Skin of body (tissue), 2 donors: Measurements from ENCODE around the gene XIRP2. TPM values are rescaled to one million over a fixed set of nuclear protein-coding genes. Genes with fewer than 3 reads are reported as not detected.
"Not testable (repeated sequence)": the region's sequence is repeated elsewhere in the genome, so short reads cannot be mapped to it uniquely, and the experiment has no call there.

Experiments used
- DNase-seq: peaks from one replicate; lab custom pipeline; 2025; lab: John Stamatoyannopoulos, UW
- total RNA-seq: library from RNA; depleted of rRNA; stranded (reverse); fragments of >200 nt; gene quantifications from one replicate; pipeline ENCODE4 v1.2.3, GENCODE V29; 2014

Gene XIRP2
- total RNA-seq, 1 donor from 2014 or later: 20.7 TPM

DNA sequence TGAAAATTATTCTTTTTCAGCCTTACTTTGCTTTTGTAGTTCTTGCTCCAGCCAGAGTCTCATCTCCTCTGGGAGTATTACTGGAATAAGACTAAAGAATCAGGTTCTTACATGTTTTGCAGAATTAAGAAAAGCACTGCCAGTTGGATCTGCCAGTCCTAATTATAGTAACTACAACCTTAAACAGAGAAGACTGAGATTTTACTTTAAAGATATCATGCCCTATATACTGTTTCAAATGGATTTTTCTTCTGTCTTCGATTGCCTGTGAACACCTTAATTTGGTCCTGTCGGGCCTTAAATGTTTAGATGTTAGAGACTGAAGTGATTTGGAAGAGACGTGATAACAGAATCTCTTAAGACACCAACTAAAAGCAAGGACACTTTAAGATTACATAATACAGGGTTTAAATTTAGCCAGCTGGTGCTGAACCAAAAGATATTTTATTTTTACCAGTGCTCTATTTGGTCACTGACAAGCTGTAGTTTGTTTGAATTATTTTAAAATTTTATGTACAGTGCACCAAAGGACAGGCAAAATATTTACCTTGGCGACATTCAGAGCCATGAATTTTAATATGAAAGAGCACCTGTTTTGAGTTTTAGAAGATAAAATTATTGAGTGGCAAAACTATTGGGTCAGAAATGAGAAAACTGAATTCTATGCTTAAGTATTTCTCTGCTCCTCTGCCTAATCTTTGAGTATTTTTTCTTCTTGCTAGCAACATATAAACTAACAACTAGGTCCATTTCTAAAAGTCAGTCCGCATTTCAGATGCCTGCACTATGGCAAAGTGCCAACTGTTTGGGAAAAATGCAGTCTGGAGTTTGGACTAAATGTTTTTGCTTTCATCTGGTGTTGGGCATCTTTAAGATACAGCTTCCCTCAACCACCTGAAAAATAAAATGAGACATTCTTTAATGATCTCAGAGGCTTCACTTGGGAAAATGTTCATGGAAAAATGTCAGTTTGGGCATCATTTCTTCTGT is 300.0 kb downstream of the XIRP2 start:
- no peak for DNase-seq

- DNase-seq: no peak
Measured at GRCh38 chr2:167190053-167190452, 301.8 kb downstream of the XIRP2 start.

DNA sequence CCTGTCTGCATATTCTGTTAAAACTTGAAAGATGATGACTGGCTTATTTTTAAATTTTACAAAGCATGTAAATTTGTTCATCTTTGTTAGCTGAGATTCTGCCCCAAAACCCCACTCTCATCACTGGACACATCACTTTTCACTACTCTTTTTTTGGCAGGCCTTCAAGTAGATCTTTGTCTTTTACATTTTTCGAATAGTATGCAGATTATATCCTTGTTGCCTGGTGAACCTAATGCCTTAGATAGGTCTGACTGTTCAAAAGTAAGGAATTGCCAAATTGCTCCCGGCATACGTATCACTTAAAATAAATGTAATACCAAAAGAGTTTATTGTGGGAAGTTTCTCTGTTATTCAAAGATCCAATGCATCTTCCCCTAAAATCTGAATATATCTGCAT is 303.3 kb downstream of the XIRP2 start:
- DNase-seq: no peak

GRCh38 chr2:167192833-167193232 is 304.6 kb downstream of the XIRP2 start:
- DNase-seq: no peak

DNA sequence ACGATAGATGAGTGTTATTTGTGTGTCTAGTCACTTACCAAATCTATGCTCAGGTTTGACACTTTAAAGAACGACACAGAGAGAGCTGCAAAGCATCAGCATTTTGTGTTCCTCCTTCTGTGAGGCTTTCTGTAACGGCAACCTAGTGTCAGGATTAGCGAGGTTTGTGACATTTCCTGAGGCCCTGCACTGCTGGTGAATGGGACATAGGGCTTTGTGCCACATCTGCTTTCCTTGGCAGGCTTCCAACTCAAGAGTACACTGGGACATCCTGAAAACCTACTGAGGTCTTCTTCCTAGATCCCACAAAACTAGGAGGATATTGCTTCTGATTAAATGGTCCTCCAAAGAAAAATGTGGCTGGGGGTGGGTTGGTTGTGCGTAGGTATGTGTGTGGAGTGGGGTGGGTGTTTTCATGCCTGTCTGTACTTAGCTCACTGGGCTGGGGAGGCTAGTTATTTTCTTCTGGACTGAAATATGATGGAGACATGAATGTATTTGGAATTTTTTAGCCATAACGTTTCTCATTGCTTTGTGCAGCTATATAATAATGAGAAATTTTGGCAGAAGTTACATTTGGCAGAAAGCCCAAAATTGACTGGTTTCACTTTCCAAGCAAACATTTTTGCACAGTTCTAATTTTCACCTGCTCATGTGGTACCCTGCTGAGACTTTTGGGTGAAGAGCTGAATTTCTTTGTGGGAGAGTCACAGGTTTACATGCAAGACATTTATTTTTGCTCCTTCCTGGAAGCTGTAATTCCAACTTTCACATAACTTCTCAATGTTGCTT is 308.4 kb downstream of the XIRP2 start:
- DNase-seq: peak; percentile 39

DNA sequence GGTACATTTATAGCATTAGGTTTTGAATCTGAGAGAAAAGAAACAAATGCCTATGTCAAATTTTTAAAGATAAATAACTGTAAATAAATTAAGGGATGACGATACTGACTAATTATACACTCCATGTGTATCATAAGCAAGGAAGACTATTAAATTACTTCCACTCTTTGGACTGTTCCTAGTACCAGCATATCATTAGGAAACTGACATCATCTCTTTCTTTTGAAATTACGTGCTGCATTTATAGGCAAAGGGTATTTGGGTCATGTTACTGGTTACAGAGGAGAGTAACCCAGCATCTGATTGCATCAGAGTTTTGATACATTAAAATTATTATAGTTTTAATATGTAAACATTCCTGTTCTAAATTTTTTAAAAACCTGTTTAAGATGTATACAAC is 309.7 kb downstream of the XIRP2 start:
- no peak for DNase-seq

DNA sequence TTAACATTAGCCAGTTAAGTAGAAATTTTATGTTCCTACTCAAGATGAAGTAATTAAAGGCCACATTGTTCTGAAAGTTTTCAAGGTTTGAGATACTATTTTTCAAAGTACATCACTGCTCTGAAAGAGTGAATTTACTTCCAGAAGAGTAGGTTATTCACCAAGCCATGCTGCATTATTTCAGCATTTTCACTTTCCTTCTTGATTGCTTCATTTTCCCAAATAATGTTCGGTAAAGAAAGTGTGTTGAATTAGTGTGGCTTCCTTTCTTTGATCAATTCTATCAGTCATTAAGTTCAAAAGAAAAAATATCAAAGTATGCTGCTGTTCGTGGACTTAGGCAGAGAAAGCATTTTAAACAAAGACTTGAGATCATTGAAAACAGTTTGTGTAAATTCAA is 310.3 kb downstream of the XIRP2 start:
- DNase-seq: no peak

GRCh38 chr2:167200019-167200418 is 311.7 kb downstream of the XIRP2 start:
- DNase-seq: no peak

DNA sequence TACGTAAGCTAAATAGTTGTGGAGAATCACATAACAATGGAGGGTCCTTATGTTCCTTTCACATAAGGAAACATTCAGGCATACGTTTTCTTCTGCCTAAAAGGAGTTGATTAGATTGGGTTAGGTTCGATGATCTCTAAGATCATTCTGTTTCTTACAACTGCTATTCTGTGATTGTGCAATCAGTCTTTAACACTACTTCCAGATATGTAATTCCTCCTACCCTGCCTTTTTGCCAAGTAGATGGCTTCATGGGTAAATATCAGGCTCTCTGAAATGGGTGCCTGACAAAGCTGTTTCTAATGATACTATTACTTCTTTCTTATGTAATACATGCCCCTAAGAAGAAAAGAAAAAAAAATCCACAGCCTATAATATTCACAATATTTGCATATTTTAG is 321.5 kb downstream of the XIRP2 start:
- no peak for DNase-seq

DNA sequence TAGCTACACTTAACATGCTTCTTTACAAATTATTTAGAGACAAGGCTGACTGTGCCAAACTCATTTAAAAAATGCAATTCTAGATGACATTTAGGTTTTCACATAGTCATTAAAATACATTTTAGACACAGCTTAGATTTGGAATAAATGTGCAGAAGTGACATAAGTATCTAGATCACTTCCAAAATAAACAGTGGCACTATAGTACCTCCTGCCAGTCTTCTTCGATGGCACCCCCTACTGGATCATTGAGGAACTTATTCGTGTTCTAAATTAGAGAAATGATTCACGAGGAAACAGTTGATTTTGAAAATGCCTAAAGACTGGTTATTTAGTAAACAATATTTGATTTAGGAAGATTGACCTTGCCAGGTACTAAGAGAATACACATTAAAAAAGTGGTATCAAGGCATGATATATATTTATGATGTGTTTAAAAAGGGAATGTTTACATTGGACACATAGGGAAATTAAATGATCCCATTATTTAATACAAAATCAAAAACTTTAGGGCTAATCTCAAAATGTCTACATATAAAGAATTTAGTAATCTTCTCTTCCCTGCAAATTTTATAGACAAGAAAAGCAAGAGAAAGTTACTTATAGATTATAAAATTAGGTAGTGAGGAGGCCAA is 323.9 kb downstream of the XIRP2 start:
- peak; percentile 5 for DNase-seq

- no peak for DNase-seq
Measured at GRCh38 chr2:167215595-167215994, 327.3 kb downstream of the XIRP2 start.

DNA sequence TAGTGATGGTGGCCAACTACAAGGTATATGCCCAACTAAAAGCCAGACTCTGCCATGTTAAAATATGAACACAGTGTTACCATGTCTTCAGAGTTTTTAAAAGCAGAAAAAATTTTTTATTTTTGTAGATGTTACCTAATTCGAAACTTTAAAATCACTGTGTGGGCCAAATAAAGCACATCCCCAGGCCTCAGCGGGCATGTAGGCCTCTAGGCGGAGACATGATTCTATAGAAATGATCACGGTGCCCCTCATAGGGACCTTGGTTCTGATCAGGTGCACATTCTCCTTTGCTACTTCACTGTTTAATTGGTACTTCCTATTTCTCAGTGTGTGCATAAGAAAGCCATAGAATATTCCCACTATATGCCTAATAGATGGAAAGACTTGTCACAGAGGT is 349.2 kb downstream of the XIRP2 start:
- no peak for DNase-seq

- DNase-seq: no peak
Measured at GRCh38 chr2:167240671-167241070, 352.4 kb downstream of the XIRP2 start.

GRCh38 chr2:167249197-167249596 is 360.9 kb downstream of the XIRP2 start:
- no peak for DNase-seq

- no peak for DNase-seq
Measured at GRCh38 chr2:167253025-167253424, 364.7 kb downstream of the XIRP2 start.

DNA sequence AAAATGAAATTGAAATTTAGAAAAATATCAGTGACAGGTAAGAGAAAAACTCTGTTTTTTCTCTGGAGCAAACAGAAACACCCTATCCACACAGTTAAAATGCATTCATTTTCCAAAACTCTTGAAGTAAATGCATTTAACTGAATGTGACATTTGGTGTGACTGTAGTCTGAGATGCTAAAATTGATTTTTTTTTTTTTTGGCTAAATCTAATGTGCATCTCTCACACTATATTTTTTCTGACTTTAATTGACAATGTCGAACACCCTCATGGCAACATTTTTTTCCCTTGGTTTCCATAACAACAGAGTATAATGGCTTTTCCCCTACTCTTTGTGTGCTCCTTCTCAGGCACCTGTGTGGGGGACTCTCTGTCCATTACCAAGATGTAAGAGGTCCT is 366.4 kb downstream of the XIRP2 start:
- no peak for DNase-seq

GRCh38 chr2:167258712-167259111 is 370.4 kb downstream of the XIRP2 start:
- no peak for DNase-seq

GRCh38 chr2:167264380-167264779 is 376.1 kb downstream of the XIRP2 start:
- no peak for DNase-seq

DNA sequence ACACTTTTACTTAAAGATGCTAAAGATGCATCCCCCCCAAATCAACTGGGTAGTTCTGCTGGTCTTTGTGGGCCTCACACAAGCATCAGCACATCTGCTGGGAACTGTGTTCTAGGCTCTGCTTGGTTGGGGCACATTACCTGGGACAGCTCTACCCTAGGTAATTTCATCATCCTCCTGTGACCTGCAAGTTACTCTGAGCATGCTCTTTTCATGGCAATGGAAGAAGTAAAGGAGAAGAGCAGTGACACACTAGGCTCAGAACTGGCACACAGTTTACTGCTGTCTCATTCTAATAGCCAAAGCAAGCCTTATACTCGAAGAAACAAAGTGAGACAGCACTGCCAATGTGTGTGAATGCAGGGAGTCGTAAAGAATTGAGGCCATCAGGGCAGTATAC is 376.7 kb downstream of the XIRP2 start:
- DNase-seq: no peak

DNA sequence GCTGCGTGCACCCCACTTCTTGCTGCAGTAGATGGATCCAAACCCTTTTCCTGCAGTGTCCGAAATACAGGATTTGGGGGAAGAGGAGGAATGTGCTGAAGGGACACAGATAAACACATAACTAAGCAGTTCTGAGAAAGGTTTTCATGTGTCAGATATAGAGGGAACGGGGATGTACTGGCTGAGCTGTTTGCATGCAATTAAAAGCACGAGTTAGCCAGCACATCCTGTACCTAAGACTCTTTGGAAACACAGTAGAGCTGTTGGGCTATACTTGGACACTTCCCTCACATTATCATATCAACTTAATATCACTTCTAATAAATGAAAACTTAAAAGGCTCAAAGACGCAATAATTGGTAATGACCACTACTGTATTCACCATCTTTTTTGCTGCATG is 377.4 kb downstream of the XIRP2 start:
- no peak for DNase-seq

DNA sequence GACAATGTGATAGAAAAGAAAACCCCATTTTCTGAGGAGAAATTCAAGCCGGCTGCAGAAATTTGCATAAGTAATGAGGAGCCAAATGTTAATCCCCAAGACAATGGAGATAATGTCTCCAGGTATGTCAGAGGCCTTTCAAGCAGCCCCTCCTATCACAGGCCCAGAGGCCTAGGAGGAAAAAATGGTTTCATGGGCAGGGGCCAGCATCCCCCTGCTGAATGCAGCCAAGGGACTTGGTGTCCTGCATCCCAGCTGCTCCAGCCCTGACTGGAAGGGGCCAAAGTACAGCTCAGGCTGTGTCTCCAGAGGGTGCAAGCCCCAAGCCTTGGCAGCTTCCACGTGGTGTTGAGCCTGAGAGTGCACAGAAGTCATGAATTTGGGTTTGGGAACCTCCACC is 380.0 kb downstream of the XIRP2 start:
- DNase-seq: not testable (repeated sequence)

DNA sequence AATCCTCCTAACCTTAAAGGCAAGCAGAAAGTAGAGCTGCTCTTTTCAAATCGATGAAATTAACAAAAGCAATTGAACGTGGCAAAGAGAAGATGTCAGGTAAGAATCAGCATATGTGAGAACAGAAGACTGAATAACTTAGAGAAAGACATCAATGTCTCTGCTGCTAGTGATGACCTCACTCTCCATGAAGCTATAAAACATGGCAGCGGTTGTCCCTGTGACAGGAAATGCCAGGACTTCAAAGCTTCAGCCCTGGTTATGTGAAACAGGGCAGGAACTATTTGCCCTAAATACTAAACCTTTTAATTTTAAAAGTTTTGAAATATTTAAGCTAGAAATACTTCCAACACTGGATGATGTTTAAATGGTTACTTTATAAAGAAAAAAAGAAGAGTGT is 383.7 kb downstream of the XIRP2 start:
- no peak for DNase-seq
